GM19351 (cell line): ENCODE data around the gene DDX59.

Source experiments
- ATAC-seq: cut with Tn5 transposase; IDR thresholded peaks from one replicate; pipeline ENCODE4 v1.9.1; 2021; ENCODE audit warnings: mild to moderate bottlenecking, moderate library complexity; ENCODE audit not compliant: unreplicated experiment

Gene DDX59

GRCh38 chr1:200669314-200670241, at the start of gene DDX59:
TSS of gene DDX59 (minus strand) at chr1:200669907. CDS start at chr1:200666740, 3,167 bp downstream.
- ATAC-seq = peak; percentile 90

GRCh38 chr1:200714504-200715187, 44.9 kb upstream of the DDX59 start:
- ATAC-seq = no peak

GRCh38 chr1:200710166-200710565, 40.5 kb upstream of the DDX59 start:
- no peak for ATAC-seq

GRCh38 chr1:200708769-200709168, 39.1 kb upstream of the DDX59 start:
- no peak for ATAC-seq

- no peak for ATAC-seq
These were observed 38.5 kb upstream of the DDX59 start for GRCh38 chr1:200708161-200708560.

GRCh38 chr1:200707116-200707515, 37.4 kb upstream of the DDX59 start:
- no peak for ATAC-seq

GRCh38 chr1:200706111-200706814, 36.6 kb upstream of the DDX59 start:
- no peak for ATAC-seq

GRCh38 chr1:200704986-200705500, 35.3 kb upstream of the DDX59 start:
- no peak for ATAC-seq

GRCh38 chr1:200699871-200700270, 30.2 kb upstream of the DDX59 start:
- ATAC-seq = no peak

- ATAC-seq = no peak
These were observed 25.0 kb upstream of the DDX59 start for GRCh38 chr1:200694738-200695137.

- no peak for ATAC-seq
These were observed 23.6 kb upstream of the DDX59 start for GRCh38 chr1:200693327-200693726.

GRCh38 chr1:200692316-200692715, 22.6 kb upstream of the DDX59 start:
- no peak for ATAC-seq

GRCh38 chr1:200686620-200687019, 16.9 kb upstream of the DDX59 start:
- no peak for ATAC-seq

- ATAC-seq = no peak
These were observed 14.3 kb upstream of the DDX59 start for GRCh38 chr1:200684015-200684414.

- ATAC-seq = no peak
These were observed 13.6 kb upstream of the DDX59 start for GRCh38 chr1:200683298-200683697.

- ATAC-seq = no peak
These were observed 11.5 kb upstream of the DDX59 start for GRCh38 chr1:200681231-200681630.

GRCh38 chr1:200676829-200677228, 7.1 kb upstream of the DDX59 start:
- ATAC-seq = no peak

GRCh38 chr1:200675588-200675852, 5.8 kb upstream of the DDX59 start:
- no peak for ATAC-seq

GRCh38 chr1:200674838-200675587, 5.3 kb upstream of the DDX59 start:
- ATAC-seq = no peak

GRCh38 chr1:200673952-200674823, 4.5 kb upstream of the DDX59 start:
- ATAC-seq = no peak
